PC-3 (cell line): ENCODE measurements around the gene AP5S1. TPM values are rescaled to one million over a fixed set of nuclear protein-coding genes. Genes with fewer than 3 reads are reported as not detected.

ENCODE experiments used
- ATAC-seq: fragments of 200-7000 bp; cut with Tn5 transposase; 2 replicates; pipeline ENCODE4 v1.9.1; 2020; ENCODE audit warnings: mild to moderate bottlenecking, moderate library complexity
- BruUV-seq: library from RNA; stranded (reverse); fragments of 400-500 nt; replicated peaks from 2 replicates; lab custom pipeline; 2021; lab: Mats Ljungman, UMichigan
- CTCF ChIA-PET: fragments of 300-600 bp; sonication (Branson Sonifier 250); formaldehyde crosslinking; loops from one replicate; lab custom pipeline; 2022; ENCODE audit warnings: antibody characterized with exemption; lab: Charles Lee
- POLR2A ChIA-PET: fragments of 300-600 bp; sonication (Branson Sonifier 250); formaldehyde crosslinking; loops from one replicate; lab custom pipeline; 2022; ENCODE audit warnings: antibody characterized with exemption; ENCODE audit not compliant: unreplicated experiment; lab: Charles Lee
- DNase-seq: peaks from one replicate; pipeline ENCODE4 v3.0.0-alpha.2; 2015
- H2AFZ ChIP-seq: fragments of 300-600 bp; sonication (generic); 2 replicates; pipeline ENCODE4 v1.6.0; 2016; ENCODE audit warnings: antibody characterized with exemption, low read length
- H3F3A ChIP-seq: fragments of 300-600 bp; sonication (generic); one replicate; pipeline ENCODE4 v1.6.0; 2017; ENCODE audit warnings: antibody characterized with exemption, low read length, control low read depth, mild to moderate bottlenecking; ENCODE audit not compliant: unreplicated experiment
- H3K27ac ChIP-seq: fragments of 300-600 bp; sonication (generic); 2 replicates; pipeline ENCODE4 v1.5.1; 2016; ENCODE audit warnings: mild to moderate bottlenecking, low read length
- H3K27me3 ChIP-seq: fragments of 300-600 bp; sonication (generic); 2 replicates; pipeline ENCODE4 v1.6.1; 2016; ENCODE audit warnings: low read length, mixed read lengths
- H3K36me3 ChIP-seq: fragments of 300-600 bp; sonication (generic); 2 replicates; pipeline ENCODE4 v1.6.1; 2016; ENCODE audit warnings: low read depth, mixed run types, low read length, mixed read lengths
- H3K4me1 ChIP-seq: fragments of 300-600 bp; sonication (generic); 2 replicates; pipeline ENCODE4 v1.5.1; 2016; ENCODE audit warnings: low read length; ENCODE audit not compliant: insufficient read depth
- H3K4me2 ChIP-seq: fragments of 300-600 bp; sonication (generic); 2 replicates; pipeline ENCODE4 v1.6.0; 2016; ENCODE audit warnings: low read length
- H3K4me3 ChIP-seq: fragments of 300-600 bp; sonication (generic); 2 replicates; pipeline ENCODE4 v1.5.1; 2016; ENCODE audit warnings: mild to moderate bottlenecking, low read length, mixed read lengths
- H3K79me2 ChIP-seq: fragments of 300-600 bp; sonication (generic); 2 replicates; pipeline ENCODE4 v1.6.1; 2017; ENCODE audit warnings: low read length, mixed read lengths
- H3K9ac ChIP-seq: fragments of 300-600 bp; sonication (generic); 2 replicates; pipeline ENCODE4 v1.6.0; 2016; ENCODE audit warnings: mild to moderate bottlenecking, low read length
- H3K9me2 ChIP-seq: fragments of 300-600 bp; sonication (generic); replicated peaks from 2 replicates; pipeline ENCODE4 v1.6.1; 2016; ENCODE audit warnings: mixed run types, low read length, mixed read lengths
- H3K9me3 ChIP-seq: fragments of 300-600 bp; sonication (generic); 2 replicates; pipeline ENCODE4 v1.6.1; 2016; ENCODE audit warnings: low read length, mixed read lengths
- H4K20me1 ChIP-seq: fragments of 300-600 bp; sonication (generic); 2 replicates; pipeline ENCODE4 v1.6.1; 2016; ENCODE audit warnings: low read length, mixed read lengths
- EZH2 ChIP-seq: fragments of 300-600 bp; sonication (generic); IDR thresholded peaks from one replicate; pipeline ENCODE4 v1.6.1; 2017; ENCODE audit warnings: antibody characterized with exemption, mild to moderate bottlenecking, low read length; ENCODE audit not compliant: unreplicated experiment
- EZH2phosphoT487 ChIP-seq: fragments of 300-600 bp; sonication (generic); IDR thresholded peaks from 2 replicates; pipeline ENCODE4 v1.6.1; 2018; ENCODE audit warnings: mild to moderate bottlenecking, antibody characterized with exemption, low read length, borderline replicate concordance
- intact Hi-C: fragments of 100-400 bp; cut with micrococcal nuclease; formaldehyde crosslinking; loops from 2 replicates; pipeline ENCODE4 v1.9.0; 2023
- total RNA-seq: library from RNA; depleted of rRNA; stranded (reverse); fragments of >200 nt; gene quantifications from 2 replicates; pipeline ENCODE4 v1.2.3, GENCODE V29; 2014
- TF ChIP-seq, protein P1 (sequence below): fragments of 300-600 bp; sonication (generic); conservative IDR thresholded peaks from 2 replicates; pipeline ENCODE4 v1.5.1; 2017; ENCODE audit warnings: antibody characterized with exemption, low read depth, mild to moderate bottlenecking, low read length

AP5S1 gene
- total RNA-seq, 1 experiment from 2014 or later: 31.4 TPM

DNA sequence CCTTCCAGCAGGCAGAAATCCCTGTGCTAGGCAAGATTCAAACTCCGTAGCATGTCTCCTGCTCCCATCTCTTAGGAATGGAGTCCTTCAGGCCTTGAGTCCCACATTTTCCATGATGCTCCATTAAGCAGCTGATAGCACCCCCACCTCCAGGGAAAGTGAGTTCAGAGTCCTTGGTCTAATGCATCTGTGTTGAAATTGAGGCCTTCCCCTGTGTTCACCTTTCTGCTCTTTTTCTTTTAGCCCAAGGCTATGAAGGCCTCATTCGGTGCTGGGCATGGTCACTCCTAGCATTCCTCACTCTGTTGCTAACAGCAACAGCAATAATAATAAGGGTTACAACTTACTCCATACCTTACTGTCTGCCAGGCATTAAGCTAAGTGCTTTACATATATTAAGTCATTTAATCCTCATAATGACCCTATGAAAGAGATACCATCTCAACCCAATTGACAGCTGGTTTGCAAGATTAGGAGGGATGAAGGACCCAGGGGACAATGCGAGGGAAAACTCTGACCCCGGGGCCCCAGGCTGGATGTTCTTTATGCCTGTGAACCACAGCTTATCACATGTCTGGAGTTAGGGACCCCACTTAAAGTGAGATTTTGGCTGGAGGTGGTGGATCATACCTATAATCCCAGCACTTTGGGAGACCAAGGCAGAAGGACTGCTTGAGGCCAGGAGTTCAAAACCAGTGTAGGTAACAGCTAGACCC, 51.4 kb downstream of the AP5S1 start:
- BruUV-seq: no TSS peak
- no peak overlapping the region for H3K27ac ChIP-seq
- POLR2A ChIA-PET: no interaction called here
- no peaks in the 10 kb centered on the region for H4K20me1 ChIP-seq
- H3K79me2 ChIP-seq: no peaks in the 10 kb centered on the region
- no peak overlapping the region for H3K4me3 ChIP-seq
- no peaks in the 10 kb centered on the region for H3K9me3 ChIP-seq
- no peaks in the 10 kb centered on the region for H3K27me3 ChIP-seq
- H2AFZ ChIP-seq: no peak overlapping the region
- intact Hi-C loops: no loop called here
- H3K4me2 ChIP-seq: no peak overlapping the region
- TF ChIP-seq, protein P1, sequence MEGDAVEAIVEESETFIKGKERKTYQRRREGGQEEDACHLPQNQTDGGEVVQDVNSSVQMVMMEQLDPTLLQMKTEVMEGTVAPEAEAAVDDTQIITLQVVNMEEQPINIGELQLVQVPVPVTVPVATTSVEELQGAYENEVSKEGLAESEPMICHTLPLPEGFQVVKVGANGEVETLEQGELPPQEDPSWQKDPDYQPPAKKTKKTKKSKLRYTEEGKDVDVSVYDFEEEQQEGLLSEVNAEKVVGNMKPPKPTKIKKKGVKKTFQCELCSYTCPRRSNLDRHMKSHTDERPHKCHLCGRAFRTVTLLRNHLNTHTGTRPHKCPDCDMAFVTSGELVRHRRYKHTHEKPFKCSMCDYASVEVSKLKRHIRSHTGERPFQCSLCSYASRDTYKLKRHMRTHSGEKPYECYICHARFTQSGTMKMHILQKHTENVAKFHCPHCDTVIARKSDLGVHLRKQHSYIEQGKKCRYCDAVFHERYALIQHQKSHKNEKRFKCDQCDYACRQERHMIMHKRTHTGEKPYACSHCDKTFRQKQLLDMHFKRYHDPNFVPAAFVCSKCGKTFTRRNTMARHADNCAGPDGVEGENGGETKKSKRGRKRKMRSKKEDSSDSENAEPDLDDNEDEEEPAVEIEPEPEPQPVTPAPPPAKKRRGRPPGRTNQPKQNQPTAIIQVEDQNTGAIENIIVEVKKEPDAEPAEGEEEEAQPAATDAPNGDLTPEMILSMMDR: no peak
- no peak for TF ChIP-seq EZH2
- no peak for TF ChIP-seq EZH2phosphoT487
- ATAC-seq (no peak), DNase-seq (peak; percentile 35)
- CTCF ChIA-PET: no interaction called here
- H3K36me3 ChIP-seq: peaks cover 36% of the 10 kb centered on the region
- no peak overlapping the region for H3K9ac ChIP-seq
- no peaks in the 10 kb centered on the region for H3K4me1 ChIP-seq
- no peaks in the 10 kb centered on the region for H3K9me2 ChIP-seq
- H3F3A ChIP-seq: no peaks in the 10 kb centered on the region

DNA sequence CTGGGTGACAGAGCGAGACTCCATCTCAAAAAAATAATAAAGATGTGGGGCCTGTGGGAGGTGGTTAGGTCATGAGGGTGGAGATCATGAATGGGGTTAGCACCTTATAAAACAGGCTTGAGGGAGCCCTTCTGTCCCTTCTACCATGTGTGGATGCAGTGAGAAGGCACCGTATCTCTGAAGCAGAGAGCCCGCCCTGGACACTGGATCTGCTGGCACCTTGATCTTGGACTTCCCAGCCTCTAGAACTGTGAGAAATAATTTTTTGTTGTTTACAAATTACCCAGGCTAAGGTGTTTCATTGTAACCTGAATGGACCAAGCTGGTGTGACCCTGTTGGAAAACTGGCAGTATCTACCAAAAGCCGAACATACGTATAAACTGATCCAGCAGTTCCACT, 53.2 kb downstream of the AP5S1 start:
- H3K4me1 ChIP-seq: no peaks in the 10 kb centered on the region
- no peaks in the 10 kb centered on the region for H3K9me2 ChIP-seq
- intact Hi-C loops: no loop called here
- H3K36me3 ChIP-seq: peaks cover 24% of the 10 kb centered on the region
- H3K27me3 ChIP-seq: no peaks in the 10 kb centered on the region
- H4K20me1 ChIP-seq: no peaks in the 10 kb centered on the region
- CTCF ChIA-PET: no interaction called here
- no peak overlapping the region for H3K4me2 ChIP-seq
- H3F3A ChIP-seq: no peaks in the 10 kb centered on the region
- no peaks in the 10 kb centered on the region for H3K79me2 ChIP-seq
- BruUV-seq: no TSS peak
- H3K9ac ChIP-seq: no peak overlapping the region
- POLR2A ChIA-PET: no interaction called here
- H2AFZ ChIP-seq: no peak overlapping the region
- DNase-seq (no peak), ATAC-seq (no peak)
- no peak overlapping the region for H3K4me3 ChIP-seq
- H3K9me3 ChIP-seq: no peaks in the 10 kb centered on the region
- TF ChIP-seq, protein P1: no peak
- TF ChIP-seq EZH2phosphoT487: no peak
- H3K27ac ChIP-seq: no peak overlapping the region

DNA sequence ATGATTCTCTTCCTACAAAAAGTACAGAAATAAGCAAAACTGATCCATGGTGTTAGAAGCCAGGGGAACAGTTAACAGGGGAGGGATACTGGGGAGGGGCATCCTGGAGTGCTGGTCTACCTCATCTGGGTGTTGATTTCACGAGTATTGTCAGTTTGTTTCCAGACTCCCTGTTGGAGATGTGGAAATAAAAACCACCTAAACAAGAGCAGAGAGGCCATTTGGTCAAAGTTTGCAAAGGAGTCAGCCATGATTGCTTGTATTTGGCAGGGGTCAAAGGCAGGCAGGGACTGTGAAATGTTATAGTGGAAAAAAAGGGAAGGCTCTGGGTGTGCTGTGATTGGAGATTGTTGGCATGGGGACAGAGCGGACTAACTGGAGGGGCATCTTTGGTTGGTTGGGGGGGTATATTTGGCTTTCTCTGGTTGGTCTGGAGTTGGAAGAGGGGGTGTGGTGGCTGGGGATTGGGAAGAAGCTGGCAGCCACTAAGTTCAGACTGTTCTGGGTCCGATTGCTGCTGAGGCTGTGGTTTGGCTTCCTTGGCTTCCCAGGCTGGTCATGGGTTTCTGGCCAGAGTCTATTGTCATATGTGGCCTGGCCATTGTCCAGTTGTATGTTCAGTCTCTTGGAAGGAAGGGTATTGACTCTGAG, 54.0 kb downstream of the AP5S1 start:
- no peak overlapping the region for H3K4me3 ChIP-seq
- H3K36me3 ChIP-seq: peaks cover 24% of the 10 kb centered on the region
- no TSS peak for BruUV-seq
- no peak overlapping the region for H2AFZ ChIP-seq
- H3K27ac ChIP-seq: no peak overlapping the region
- TF ChIP-seq, protein P1: no peak
- no peak for TF ChIP-seq EZH2phosphoT487
- no peak for TF ChIP-seq EZH2
- no peak overlapping the region for H3K4me2 ChIP-seq
- 0 out of 2 replicates have a peak, but pooled peaks have one; percentile 9 for ATAC-seq
- no peak overlapping the region for H3K9ac ChIP-seq
- POLR2A ChIA-PET: no interaction called here
- no peaks in the 10 kb centered on the region for H3K9me3 ChIP-seq
- no peak for DNase-seq
- H4K20me1 ChIP-seq: no peaks in the 10 kb centered on the region
- no peaks in the 10 kb centered on the region for H3K27me3 ChIP-seq
- intact Hi-C loops: no loop called here
- no peaks in the 10 kb centered on the region for H3F3A ChIP-seq
- no peaks in the 10 kb centered on the region for H3K79me2 ChIP-seq
- CTCF ChIA-PET: no interaction called here
- H3K4me1 ChIP-seq: no peaks in the 10 kb centered on the region
- H3K9me2 ChIP-seq: no peaks in the 10 kb centered on the region
